ENCODE data around the gene ERC2. TPM values are rescaled to one million over a fixed set of nuclear protein-coding genes. Genes with fewer than 3 reads are reported as not detected.
A peak's percentile ranks its signal among the peaks of the same experiment; 100 is the strongest.

Gene ERC2
- total and polyA plus RNA-seq, 8 donors = 1.2 to 4.8 (median 2.3) TPM

DNA sequence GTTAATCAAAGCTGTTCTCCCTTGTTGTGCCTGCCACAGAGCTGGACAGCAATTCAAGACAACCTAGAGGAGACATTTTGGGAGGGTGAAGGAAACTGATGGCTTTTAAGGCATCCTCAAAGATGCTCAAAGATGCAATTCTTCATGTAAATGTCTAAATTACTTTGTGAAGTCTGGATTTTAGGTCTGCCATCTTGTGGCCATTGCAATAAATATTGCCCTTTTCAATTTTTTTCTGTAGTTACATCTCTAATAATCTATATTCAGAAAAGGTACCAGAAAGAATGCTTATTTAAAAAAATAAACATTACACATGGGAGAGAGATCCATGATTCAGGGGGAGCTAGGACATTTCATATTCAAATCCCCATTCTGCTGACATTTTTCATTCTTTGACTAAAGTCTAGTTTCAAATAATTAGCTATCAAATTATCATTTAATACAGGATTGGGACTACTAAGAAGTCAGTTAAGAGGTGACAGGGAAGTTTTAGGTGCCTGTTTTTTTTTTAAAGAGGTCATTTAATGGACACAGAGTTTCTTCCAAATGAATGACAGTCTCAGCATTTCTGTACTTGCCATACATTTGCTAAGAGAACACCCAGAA is 721.4 kb downstream of the ERC2 start:
- no peak overlapping the region for H3K4me3 ChIP-seq
- no peak overlapping the region for H3K27ac ChIP-seq
- TF ChIP-seq, protein P1, sequence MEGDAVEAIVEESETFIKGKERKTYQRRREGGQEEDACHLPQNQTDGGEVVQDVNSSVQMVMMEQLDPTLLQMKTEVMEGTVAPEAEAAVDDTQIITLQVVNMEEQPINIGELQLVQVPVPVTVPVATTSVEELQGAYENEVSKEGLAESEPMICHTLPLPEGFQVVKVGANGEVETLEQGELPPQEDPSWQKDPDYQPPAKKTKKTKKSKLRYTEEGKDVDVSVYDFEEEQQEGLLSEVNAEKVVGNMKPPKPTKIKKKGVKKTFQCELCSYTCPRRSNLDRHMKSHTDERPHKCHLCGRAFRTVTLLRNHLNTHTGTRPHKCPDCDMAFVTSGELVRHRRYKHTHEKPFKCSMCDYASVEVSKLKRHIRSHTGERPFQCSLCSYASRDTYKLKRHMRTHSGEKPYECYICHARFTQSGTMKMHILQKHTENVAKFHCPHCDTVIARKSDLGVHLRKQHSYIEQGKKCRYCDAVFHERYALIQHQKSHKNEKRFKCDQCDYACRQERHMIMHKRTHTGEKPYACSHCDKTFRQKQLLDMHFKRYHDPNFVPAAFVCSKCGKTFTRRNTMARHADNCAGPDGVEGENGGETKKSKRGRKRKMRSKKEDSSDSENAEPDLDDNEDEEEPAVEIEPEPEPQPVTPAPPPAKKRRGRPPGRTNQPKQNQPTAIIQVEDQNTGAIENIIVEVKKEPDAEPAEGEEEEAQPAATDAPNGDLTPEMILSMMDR (IDR thresholded peaks at IDR 0.05) = peak in 2 of 4 donors; percentile 9 to 31
- H3K9me3 ChIP-seq = no peaks in the 10 kb centered on the region
- ATAC-seq = no peak
- no peaks in the 10 kb centered on the region for H3K36me3 ChIP-seq
- H3K4me1 ChIP-seq = peaks cover 0 to 4% (median 0%) of the 10 kb centered on the region in 3 donors
- H3K27me3 ChIP-seq = no peaks in the 10 kb centered on the region
- no peak for FAIRE-seq
- DNase-seq = no peak
- intact Hi-C loops (cut with DNase I) = loop anchor here in 1 of 3 donors (10.0 kb wide), 1 partner anchor 262 kb away; the partner anchor contains the start of gene WNT5A

DNA sequence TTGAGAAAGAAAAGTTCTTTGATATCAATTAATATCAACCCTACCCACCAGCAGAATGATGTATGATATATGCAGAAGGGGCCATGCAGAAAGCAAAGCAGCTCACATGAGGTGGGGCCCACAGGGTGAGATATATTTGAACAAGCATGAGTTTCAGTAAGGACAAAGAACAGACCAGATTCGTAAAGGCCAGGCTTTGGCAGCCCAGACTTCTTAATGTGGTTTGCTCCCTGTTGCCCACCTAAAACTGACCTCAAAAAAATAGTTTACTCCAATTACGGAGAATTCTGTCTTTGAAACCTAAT is 725.5 kb downstream of the ERC2 start:
- H3K27me3 ChIP-seq = no peaks in the 10 kb centered on the region
- H3K9me3 ChIP-seq = peaks cover 0 to 3% (median 0%) of the 10 kb centered on the region in 4 donors
- FAIRE-seq = no peak
- DNase-seq = no peak
- intact Hi-C loops (cut with DNase I) = loop anchor here in 1 of 3 donors (10.0 kb wide), 1 partner anchor 258 kb away; the partner anchor contains the start of gene WNT5A
- ATAC-seq = no peak
- WGBS, 2 donors = 87 to 90% methylated on average over 2 of the region's 2 CpGs
- no peak overlapping the region for H3K4me3 ChIP-seq
- H3K36me3 ChIP-seq = no peaks in the 10 kb centered on the region
- peaks cover 0 to 4% (median 0%) of the 10 kb centered on the region in 3 donors for H3K4me1 ChIP-seq
- TF ChIP-seq, protein P1 (IDR thresholded peaks at IDR 0.05) = no peak
- H3K27ac ChIP-seq = no peak overlapping the region

DNA sequence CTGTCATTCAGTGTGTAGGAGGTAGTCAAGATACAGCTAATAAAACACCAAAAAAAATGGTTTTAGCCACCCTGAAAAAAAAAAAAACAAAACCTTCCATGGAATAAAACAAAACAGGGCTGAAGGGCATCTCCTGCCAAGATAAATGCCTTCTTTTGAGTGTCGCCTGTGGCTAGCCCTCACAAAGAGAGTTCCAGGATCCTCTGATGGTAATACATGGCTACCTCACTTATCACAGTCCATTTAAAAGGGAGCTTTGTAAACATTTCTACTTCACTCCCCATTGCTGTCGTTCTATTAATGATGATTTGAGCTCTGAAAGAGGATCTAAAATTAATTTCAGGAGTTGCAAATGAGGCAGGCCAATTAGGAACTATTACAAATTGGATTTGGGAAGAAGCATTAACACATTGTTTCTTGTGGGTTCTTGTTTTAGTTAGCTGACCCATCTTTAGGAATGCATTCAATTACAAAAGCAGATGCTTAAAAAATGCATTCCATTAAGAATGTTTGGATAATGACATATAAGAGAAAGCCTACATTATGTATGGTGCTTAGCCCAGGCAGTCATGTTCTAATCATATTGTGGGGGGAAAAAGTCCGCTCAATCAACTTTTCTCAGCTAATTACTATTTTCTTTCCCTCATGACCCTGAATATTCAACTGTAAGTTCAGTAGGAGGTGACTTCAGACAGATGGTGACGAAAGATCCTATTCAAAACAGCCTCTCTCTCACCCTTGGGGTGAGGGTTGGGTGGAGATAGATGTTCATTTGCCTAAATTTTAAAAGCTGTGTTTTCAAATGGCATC is 726.0 kb downstream of the ERC2 start:
- FAIRE-seq = no peak
- Histone ChIP-seq H3K36me3 (no peaks in the 10 kb centered on the region), H3K4me3 (no peak overlapping the region), H3K9me3 (peaks cover 0 to 3% (median 0%) of the 10 kb centered on the region in 4 donors), H3K27me3 (no peaks in the 10 kb centered on the region), H3K27ac (no peak overlapping the region), H3K4me1 (peaks cover 0 to 1% (median 0%) of the 10 kb centered on the region in 3 donors)
- DNase-seq = no peak
- TF ChIP-seq, protein P1 (IDR thresholded peaks at IDR 0.05) = no peak
- intact Hi-C loops (cut with DNase I) = loop anchor here in 1 of 3 donors (10.0 kb wide), 1 partner anchor 257 kb away; the partner anchor contains the start of gene WNT5A
- 75 to 79% methylated on average over 4 of the region's 4 CpGs for WGBS, 2 donors
- no peak for ATAC-seq

DNA sequence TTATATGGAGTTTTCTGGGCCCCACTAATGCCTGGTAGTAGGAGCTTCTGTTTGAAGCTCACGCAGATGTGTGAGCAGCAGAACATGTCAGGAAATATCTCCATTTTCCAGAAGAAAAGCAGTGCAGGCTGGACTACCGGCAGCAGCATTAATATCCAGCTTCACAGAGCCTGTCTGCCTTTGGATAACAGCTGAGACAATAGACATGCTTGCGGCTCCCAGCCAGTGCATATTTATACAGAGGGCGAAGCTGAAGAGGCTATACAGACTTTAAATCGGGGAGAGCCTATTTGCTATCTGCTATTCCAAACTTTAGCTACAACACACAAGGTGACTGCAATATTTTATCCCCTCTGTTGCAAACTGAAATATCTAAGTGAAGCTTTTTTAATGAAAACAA is 731.1 kb downstream of the ERC2 start:
- TF ChIP-seq, protein P1 (IDR thresholded peaks at IDR 0.05) = no peak
- Histone ChIP-seq H3K36me3 (no peaks in the 10 kb centered on the region), H3K27me3 (no peaks in the 10 kb centered on the region), H3K4me3 (no peak overlapping the region), H3K27ac (no peak overlapping the region), H3K4me1 (no peaks in the 10 kb centered on the region), H3K9me3 (peaks cover 0 to 3% (median 0%) of the 10 kb centered on the region in 4 donors)
- intact Hi-C loops (cut with DNase I) = no loop called here
- no peak for ATAC-seq
- FAIRE-seq = no peak
- 71 to 76% methylated on average over 5 of the region's 5 CpGs for WGBS, 2 donors
- DNase-seq = no peak

DNA sequence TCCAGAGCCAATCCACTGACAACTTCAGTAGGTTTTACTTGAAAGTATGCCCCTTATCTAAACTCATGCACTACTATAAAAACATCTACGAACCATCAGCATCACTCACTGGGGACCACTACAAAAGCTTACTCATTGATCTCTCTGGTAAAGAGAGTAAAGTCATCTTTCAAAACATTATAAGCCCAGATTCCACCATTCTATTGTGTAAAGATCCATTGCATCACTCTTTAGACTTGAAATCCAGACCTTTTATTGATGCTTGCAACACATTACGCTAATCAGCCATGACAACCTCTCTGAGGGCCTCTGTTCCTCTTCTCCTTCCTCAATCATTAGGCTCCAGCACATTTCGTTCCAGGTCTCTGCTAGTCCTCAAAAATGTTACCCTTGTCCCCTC is 732.3 kb downstream of the ERC2 start:
- ATAC-seq (no peak), FAIRE-seq (no peak), DNase-seq (no peak)
- Histone ChIP-seq H3K27me3 (no peaks in the 10 kb centered on the region), H3K4me1 (no peaks in the 10 kb centered on the region), H3K27ac (no peak overlapping the region), H3K4me3 (no peak overlapping the region), H3K9me3 (peaks cover 0 to 3% (median 0%) of the 10 kb centered on the region in 4 donors), H3K36me3 (no peaks in the 10 kb centered on the region)
- TF ChIP-seq, protein P1 (IDR thresholded peaks at IDR 0.05) = no peak
- 79 to 80% methylated on average over 3 of the region's 3 CpGs for WGBS, 2 donors
- intact Hi-C loops (cut with DNase I) = no loop called here
